ENCODE results near the gene KIAA1217.

DNA sequence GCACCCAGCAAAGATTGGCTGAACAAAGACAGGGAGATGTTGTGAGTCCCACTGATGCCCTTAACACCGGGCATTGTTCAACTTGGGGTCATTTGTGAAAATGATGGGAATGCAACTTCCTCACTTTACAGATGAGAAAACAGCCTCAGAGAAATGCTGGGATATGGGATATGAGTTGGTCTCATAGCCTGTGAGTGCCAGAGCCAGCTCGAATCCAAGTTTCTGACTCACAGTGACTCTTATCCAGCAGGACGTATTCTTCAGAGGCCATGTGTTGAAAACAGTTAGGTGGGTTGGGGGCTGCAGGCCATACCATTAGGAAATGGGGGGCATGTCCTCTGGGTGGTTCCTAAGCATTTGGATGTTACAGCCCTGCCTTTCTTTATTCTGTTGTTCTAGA is 45.2 kb downstream of the KIAA1217 start:
- TF ChIP-seq, protein P1, sequence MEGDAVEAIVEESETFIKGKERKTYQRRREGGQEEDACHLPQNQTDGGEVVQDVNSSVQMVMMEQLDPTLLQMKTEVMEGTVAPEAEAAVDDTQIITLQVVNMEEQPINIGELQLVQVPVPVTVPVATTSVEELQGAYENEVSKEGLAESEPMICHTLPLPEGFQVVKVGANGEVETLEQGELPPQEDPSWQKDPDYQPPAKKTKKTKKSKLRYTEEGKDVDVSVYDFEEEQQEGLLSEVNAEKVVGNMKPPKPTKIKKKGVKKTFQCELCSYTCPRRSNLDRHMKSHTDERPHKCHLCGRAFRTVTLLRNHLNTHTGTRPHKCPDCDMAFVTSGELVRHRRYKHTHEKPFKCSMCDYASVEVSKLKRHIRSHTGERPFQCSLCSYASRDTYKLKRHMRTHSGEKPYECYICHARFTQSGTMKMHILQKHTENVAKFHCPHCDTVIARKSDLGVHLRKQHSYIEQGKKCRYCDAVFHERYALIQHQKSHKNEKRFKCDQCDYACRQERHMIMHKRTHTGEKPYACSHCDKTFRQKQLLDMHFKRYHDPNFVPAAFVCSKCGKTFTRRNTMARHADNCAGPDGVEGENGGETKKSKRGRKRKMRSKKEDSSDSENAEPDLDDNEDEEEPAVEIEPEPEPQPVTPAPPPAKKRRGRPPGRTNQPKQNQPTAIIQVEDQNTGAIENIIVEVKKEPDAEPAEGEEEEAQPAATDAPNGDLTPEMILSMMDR (IDR thresholded peaks at IDR 0.05; ENCODE audit: insufficient read depth, low read length, poor library complexity, severe bottlenecking): no peak
- no peak for TF ChIP-seq EZH2phosphoT487 (conservative IDR thresholded peaks at IDR 0.05; ENCODE audit: low read length)
